WTC11 (cell line): ENCODE results near the gene GLIPR1. TPM values are rescaled to one million over a fixed set of nuclear protein-coding genes. Genes with fewer than 3 reads are reported as not detected.

ENCODE experiments used
- ATAC-seq: fragments of 200-7000 bp; cut with Tn5 transposase; 2 replicates; pipeline ENCODE4 v1.10.0; 2021; ENCODE audit warnings: mild to moderate bottlenecking, moderate library complexity
- CTCF ChIA-PET: fragments of 300-600 bp; sonication (Branson Sonifier 250); formaldehyde crosslinking; loops from one replicate; lab custom pipeline; 2021; ENCODE audit warnings: antibody characterized with exemption; lab: Charles Lee
- POLR2A ChIA-PET: fragments of 350-600 bp; sonication (Branson Sonifier 250); formaldehyde crosslinking; loops from one replicate; lab custom pipeline; 2021; ENCODE audit warnings: antibody characterized with exemption; lab: Charles Lee
- DNase-seq: peaks from one replicate; pipeline ENCODE4 v3.0.0; 2021; ENCODE audit warnings: low spot score
- H3K27ac Mint-ChIP-seq: 2 replicates; pipeline ENCODE4 v1.8.0; 2021; ENCODE audit warnings: mixed read lengths
- H3K27me3 Mint-ChIP-seq: 2 replicates; pipeline ENCODE4 v1.8.0; 2021; ENCODE audit warnings: low read depth, mild to moderate bottlenecking, moderate library complexity, mixed read lengths
- H3K36me3 Mint-ChIP-seq: 2 replicates; pipeline ENCODE4 v1.8.0; 2021; ENCODE audit warnings: mixed read lengths
- H3K4me1 Mint-ChIP-seq: 2 replicates; pipeline ENCODE4 v1.8.0; 2022; ENCODE audit warnings: mixed read lengths
- H3K4me3 Mint-ChIP-seq: 2 replicates; pipeline ENCODE4 v1.8.0; 2021; ENCODE audit warnings: mild to moderate bottlenecking, moderate library complexity, mixed read lengths
- H3K9me3 Mint-ChIP-seq: 2 replicates; pipeline ENCODE4 v1.8.0; 2021; ENCODE audit warnings: mixed read lengths
- ATF1 ChIP-seq: sonication (generic); formaldehyde crosslinking; IDR thresholded peaks from 2 replicates; pipeline ENCODE4 v1.8.1; 2023; ENCODE audit warnings: mild to moderate bottlenecking, moderate library complexity, missing genetic modification reagents
- E2F1 ChIP-seq: sonication (generic); formaldehyde crosslinking; IDR thresholded peaks from 2 replicates; pipeline ENCODE4 v1.8.0; 2022; ENCODE audit warnings: mild to moderate bottlenecking, missing genetic modification reagents
- E2F4 ChIP-seq: sonication (generic); formaldehyde crosslinking; IDR thresholded peaks from 2 replicates; pipeline ENCODE4 v1.8.1; 2022; ENCODE audit warnings: low read depth, mild to moderate bottlenecking, moderate library complexity, missing genetic modification reagents, borderline replicate concordance
- EMX1 ChIP-seq: fragments of 250-450 bp; sonication (Bioruptor Pico); IDR thresholded peaks from 2 replicates; pipeline ENCODE4 v1.8.0; 2021; ENCODE audit warnings: mild to moderate bottlenecking
- ESRRA ChIP-seq: sonication (generic); formaldehyde crosslinking; IDR thresholded peaks from 2 replicates; pipeline ENCODE4 v1.8.1; 2022; ENCODE audit warnings: mild to moderate bottlenecking, missing genetic modification reagents, borderline replicate concordance
- ETV6 ChIP-seq: sonication (generic); formaldehyde crosslinking; IDR thresholded peaks from 2 replicates; pipeline ENCODE4 v1.8.1; 2022; ENCODE audit warnings: mild to moderate bottlenecking, missing genetic modification reagents
- JUN ChIP-seq: sonication (generic); formaldehyde crosslinking; IDR thresholded peaks from 2 replicates; pipeline ENCODE4 v1.8.0; 2023; ENCODE audit warnings: mild to moderate bottlenecking, missing genetic modification reagents
- KAT7 ChIP-seq: sonication (generic); formaldehyde crosslinking; IDR thresholded peaks from 2 replicates; pipeline ENCODE4 v1.8.1; 2023; ENCODE audit warnings: missing genetic modification reagents, mild to moderate bottlenecking, borderline replicate concordance
- MXD4 ChIP-seq: fragments of 250-450 bp; sonication (Bioruptor Pico); IDR thresholded peaks from 2 replicates; pipeline ENCODE4 v1.8.0; 2021; ENCODE audit warnings: mild to moderate bottlenecking, moderate library complexity, borderline replicate concordance
- NR2C2 ChIP-seq: sonication (generic); formaldehyde crosslinking; IDR thresholded peaks from 2 replicates; pipeline ENCODE4 v1.8.0; 2022; ENCODE audit warnings: mild to moderate bottlenecking, missing genetic modification reagents
- NR3C1 ChIP-seq: sonication (generic); formaldehyde crosslinking; conservative IDR thresholded peaks from 2 replicates; pipeline ENCODE4 v1.8.1; 2023; ENCODE audit warnings: low read depth, mild to moderate bottlenecking, missing genetic modification reagents
- OVOL2 ChIP-seq: fragments of 250-450 bp; sonication (Bioruptor Pico); IDR thresholded peaks from 2 replicates; pipeline ENCODE4 v1.9.0; 2021; ENCODE audit warnings: mild to moderate bottlenecking, borderline replicate concordance
- RELA ChIP-seq: sonication (generic); formaldehyde crosslinking; IDR thresholded peaks from 2 replicates; pipeline ENCODE4 v1.8.1; 2022; ENCODE audit warnings: missing genetic modification reagents, mild to moderate bottlenecking, borderline replicate concordance
- SMAD4 ChIP-seq: sonication (generic); formaldehyde crosslinking; IDR thresholded peaks from 2 replicates; pipeline ENCODE4 v1.8.0; 2022; ENCODE audit warnings: mild to moderate bottlenecking, missing genetic modification reagents
- TCF7 ChIP-seq: sonication (generic); formaldehyde crosslinking; IDR thresholded peaks from 2 replicates; pipeline ENCODE4 v1.8.0; 2022; ENCODE audit warnings: mild to moderate bottlenecking, low read depth, missing genetic modification reagents, moderate library complexity
- ZNF138 ChIP-seq: sonication (generic); formaldehyde crosslinking; conservative IDR thresholded peaks from 2 replicates; pipeline ENCODE4 v1.8.1; 2022; ENCODE audit warnings: mild to moderate bottlenecking, moderate library complexity, missing genetic modification reagents
- ZNF232 ChIP-seq: sonication (generic); formaldehyde crosslinking; IDR thresholded peaks from 2 replicates; pipeline ENCODE4 v1.8.0; 2022; ENCODE audit warnings: mild to moderate bottlenecking, missing genetic modification reagents
- ZNF416 ChIP-seq: fragments of 250-450 bp; sonication (Bioruptor Pico); IDR thresholded peaks from 2 replicates; pipeline ENCODE4 v1.9.0; 2021; ENCODE audit warnings: mild to moderate bottlenecking, inconsistent platforms
- ZSCAN18 ChIP-seq: fragments of 250-450 bp; sonication (Bioruptor Pico); IDR thresholded peaks from 2 replicates; pipeline ENCODE4 v2.1.2; 2022; ENCODE audit warnings: mild to moderate bottlenecking, moderate library complexity
- total RNA-seq: library from RNA; stranded (reverse); gene quantifications from 3 replicates; pipeline ENCODE4 v1.2.3, GENCODE V29; 2021
- TF ChIP-seq, protein P1 (sequence below): sonication (generic); formaldehyde crosslinking; IDR thresholded peaks from 2 replicates; pipeline ENCODE4 v1.8.1; 2022; ENCODE audit warnings: low read depth, missing genetic modification reagents, borderline replicate concordance

GLIPR1 gene
- total RNA-seq, 1 experiment from 2014 or later = 0.28 TPM

DNA sequence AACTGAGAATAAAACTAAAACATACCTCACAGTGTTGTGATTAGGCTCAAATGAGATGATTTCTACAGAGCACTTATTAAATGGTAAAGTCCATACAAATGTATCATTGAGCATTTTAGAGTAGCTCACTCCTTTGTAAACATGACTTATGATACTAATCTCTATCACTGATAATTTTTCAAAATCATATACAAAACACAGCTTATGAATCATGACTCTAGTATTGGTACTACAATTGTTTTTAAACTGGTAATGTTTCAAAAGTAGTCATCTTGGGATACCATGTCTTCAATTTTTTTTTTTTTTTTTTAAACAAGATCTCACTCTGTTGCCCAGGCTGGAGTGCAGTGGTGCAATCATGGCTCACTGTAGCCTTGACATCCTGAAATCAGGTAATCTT lies 70.9 kb downstream of the GLIPR1 start:
- Mint-ChIP-seq H3K9me3 (no peaks in the 10 kb centered on the region), H3K36me3 (no peaks in the 10 kb centered on the region), H3K4me3 (no peak overlapping the region), H3K27ac (no peak overlapping the region), H3K4me1 (peaks cover 37% of the 10 kb centered on the region), H3K27me3 (no peaks in the 10 kb centered on the region)
- ChIA-PET POLR2A (no interaction called here), CTCF (no interaction called here)
- DNase-seq = no peak
- TF ChIP-seq TCF7 (CRISPR knock-in tag) = no peak
- TF ChIP-seq NR2C2 (CRISPR knock-in tag) = no peak
- no peak for TF ChIP-seq ZNF416 (CRISPR knock-in tag)
- TF ChIP-seq ZNF232 (CRISPR knock-in tag) = no peak
- no peak for TF ChIP-seq SMAD4 (CRISPR knock-in tag)
- ATAC-seq = no peak

GRCh38 chr12:75553398-75553797 lies 72.8 kb downstream of the GLIPR1 start:
- no peaks in the 10 kb centered on the region for H3K36me3 Mint-ChIP-seq
- DNase-seq = no peak
- POLR2A ChIA-PET = no interaction called here
- no peak for ATAC-seq
- CTCF ChIA-PET = interaction anchor here (0.7 to 1.8 kb wide), 4 partner anchors 25 to 478 kb away, joined by 3 to 6 read pairs (median 4); partner anchors contain the start of gene PHLDA1
- TF ChIP-seq, protein P1, sequence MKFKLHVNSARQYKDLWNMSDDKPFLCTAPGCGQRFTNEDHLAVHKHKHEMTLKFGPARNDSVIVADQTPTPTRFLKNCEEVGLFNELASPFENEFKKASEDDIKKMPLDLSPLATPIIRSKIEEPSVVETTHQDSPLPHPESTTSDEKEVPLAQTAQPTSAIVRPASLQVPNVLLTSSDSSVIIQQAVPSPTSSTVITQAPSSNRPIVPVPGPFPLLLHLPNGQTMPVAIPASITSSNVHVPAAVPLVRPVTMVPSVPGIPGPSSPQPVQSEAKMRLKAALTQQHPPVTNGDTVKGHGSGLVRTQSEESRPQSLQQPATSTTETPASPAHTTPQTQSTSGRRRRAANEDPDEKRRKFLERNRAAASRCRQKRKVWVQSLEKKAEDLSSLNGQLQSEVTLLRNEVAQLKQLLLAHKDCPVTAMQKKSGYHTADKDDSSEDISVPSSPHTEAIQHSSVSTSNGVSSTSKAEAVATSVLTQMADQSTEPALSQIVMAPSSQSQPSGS (CRISPR knock-in tag) = no peak
- TF ChIP-seq E2F1 (CRISPR knock-in tag) (no peak), ZSCAN18 (CRISPR knock-in tag) (no peak), ZNF138 (CRISPR knock-in tag) (no peak), MXD4 (CRISPR knock-in tag) (no peak), NR3C1 (no peak), ETV6 (no peak), RELA (no peak), E2F4 (CRISPR knock-in tag) (no peak), EMX1 (no peak), ATF1 (CRISPR knock-in tag) (no peak), KAT7 (CRISPR knock-in tag) (no peak), ESRRA (no peak), OVOL2 (CRISPR knock-in tag) (no peak), JUN (CRISPR knock-in tag) (no peak)
- TF ChIP-seq, all 79 proteins: peak for 0
- Mint-ChIP-seq H3K27me3 (no peaks in the 10 kb centered on the region), H3K27ac (no peak overlapping the region), H3K4me3 (no peak overlapping the region), H3K9me3 (no peaks in the 10 kb centered on the region), H3K4me1 (peaks cover 28% of the 10 kb centered on the region)

Other genes with a start within 250 kb of the GLIPR1 start
- gene CAPS2, start 150.4 kb upstream of the GLIPR1 start, total RNA-seq = 4.2 to 6.3 TPM (median 5.1 TPM) in 3 replicates
- gene GLIPR1L1, start 146.1 kb upstream of the GLIPR1 start, total RNA-seq = 0.69 TPM in 1 of 3 replicates, not detected in the others
- gene GLIPR1L2, start 89.7 kb upstream of the GLIPR1 start, total RNA-seq = 0.30 to 0.32 TPM in 2 of 3 replicates, not detected in the other
- gene KRR1, start 30.9 kb downstream of the GLIPR1 start, total RNA-seq = 54.4 to 59.6 TPM (median 54.8 TPM) in 3 replicates